Tibial nerve (tissue), 4 donors: ENCODE measurements around the gene H2BK1. TPM values are rescaled to one million over a fixed set of nuclear protein-coding genes. Genes with fewer than 3 reads are reported as not detected.
A peak's percentile ranks its signal among the peaks of the same experiment; 100 is the strongest.

ENCODE experiments used
- DNase-seq, 2 donors: peaks; one replicate each; pipeline ENCODE4 v3.0.0-alpha.2; 2019; ENCODE audit warnings: low spot score in 2 of 2
- H3K27ac ChIP-seq, 4 donors: fragments of 200-600 bp; sonication (generic) in 3 of 4; one replicate each; pipeline ENCODE4 v1.5.1; 2017 to 2019; ENCODE audit warnings: mild to moderate bottlenecking in 1 of 4
- H3K27me3 ChIP-seq, 2 donors: fragments of 200-600 bp; sonication (generic) in 1 of 2; one replicate each; pipeline versions ENCODE4 v1.5.1 to v1.6.0; 2017 to 2019
- H3K36me3 ChIP-seq, 3 donors: fragments of 200-600 bp; sonication (generic); one replicate each; pipeline ENCODE4 v1.5.1; 2018 to 2019
- H3K4me1 ChIP-seq, 4 donors: fragments of 200-600 bp; sonication (generic) in 3 of 4; one replicate each; pipeline ENCODE4 v1.5.1; 2017 to 2019
- H3K4me3 ChIP-seq, 4 donors: fragments of 200-600 bp; sonication (generic) in 3 of 4; one replicate each; pipeline ENCODE4 v1.5.1; 2017 to 2019; ENCODE audit warnings: mild to moderate bottlenecking in 1 of 4, moderate library complexity in 1 of 4
- H3K9me3 ChIP-seq, 4 donors: fragments of 200-600 bp; sonication (generic) in 3 of 4; one replicate each; pipeline ENCODE4 v1.5.1; 2017 to 2019
- EP300 ChIP-seq, 2 donors: sonication (generic); formaldehyde crosslinking; IDR thresholded peaks; one replicate each; pipeline ENCODE4 v1.6.1; 2017; ENCODE audit warnings: antibody characterized with exemption in 2 of 2, mild to moderate bottlenecking in 1 of 2
- POLR2A ChIP-seq, 2 donors: fragments of 450-650 bp; IDR thresholded peaks; one replicate each; pipeline ENCODE4 v1.6.1; 2017; ENCODE audit warnings: antibody characterized with exemption in 2 of 2, mild to moderate bottlenecking in 2 of 2, moderate library complexity in 2 of 2
- WGBS, 2 donors: methylation state at CpG; one replicate each; pipeline ENCODE4 v1.1.5; 2018; 5-methylcytosine and 5-hydroxymethylcytosine counted together
- total RNA-seq, 4 donors: library from RNA; depleted of rRNA; stranded (reverse); fragments of >200 nt; gene quantifications; one replicate each; pipeline ENCODE4 v1.1.0, GENCODE V29; 2016
- TF ChIP-seq, protein P1 (sequence below), 5 experiments: fragments of 200-600 bp in 3 of 5; fragments of 450-650 bp in 2 of 5; sonication (generic) in 3 of 5; IDR thresholded peaks; one replicate each; pipeline ENCODE4 v1.5.1; 2016 to 2019; ENCODE audit warnings: antibody characterized with exemption in 5 of 5, mild to moderate bottlenecking in 3 of 5, moderate library complexity in 2 of 5

The H2BK1 gene
- total RNA-seq, 4 donors from 2014 or later = not detected

GRCh38 chr7:151231080-151231479, 20.8 kb upstream of the H2BK1 start:
- 70 to 78% methylated on average over 1 of the region's 1 CpG for WGBS, 2 donors

GRCh38 chr7:151229249-151229648, 19.0 kb upstream of the H2BK1 start:
- H3K27ac ChIP-seq = no peak overlapping the region
- no peak for TF ChIP-seq EP300 (IDR thresholded peaks at IDR 0.05)
- no peak for TF ChIP-seq POLR2A (IDR thresholded peaks at IDR 0.05)
- TF ChIP-seq, protein P1, sequence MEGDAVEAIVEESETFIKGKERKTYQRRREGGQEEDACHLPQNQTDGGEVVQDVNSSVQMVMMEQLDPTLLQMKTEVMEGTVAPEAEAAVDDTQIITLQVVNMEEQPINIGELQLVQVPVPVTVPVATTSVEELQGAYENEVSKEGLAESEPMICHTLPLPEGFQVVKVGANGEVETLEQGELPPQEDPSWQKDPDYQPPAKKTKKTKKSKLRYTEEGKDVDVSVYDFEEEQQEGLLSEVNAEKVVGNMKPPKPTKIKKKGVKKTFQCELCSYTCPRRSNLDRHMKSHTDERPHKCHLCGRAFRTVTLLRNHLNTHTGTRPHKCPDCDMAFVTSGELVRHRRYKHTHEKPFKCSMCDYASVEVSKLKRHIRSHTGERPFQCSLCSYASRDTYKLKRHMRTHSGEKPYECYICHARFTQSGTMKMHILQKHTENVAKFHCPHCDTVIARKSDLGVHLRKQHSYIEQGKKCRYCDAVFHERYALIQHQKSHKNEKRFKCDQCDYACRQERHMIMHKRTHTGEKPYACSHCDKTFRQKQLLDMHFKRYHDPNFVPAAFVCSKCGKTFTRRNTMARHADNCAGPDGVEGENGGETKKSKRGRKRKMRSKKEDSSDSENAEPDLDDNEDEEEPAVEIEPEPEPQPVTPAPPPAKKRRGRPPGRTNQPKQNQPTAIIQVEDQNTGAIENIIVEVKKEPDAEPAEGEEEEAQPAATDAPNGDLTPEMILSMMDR (IDR thresholded peaks at IDR 0.05) = no peak
- WGBS, 2 donors = 89 to 90% methylated on average over 10 of the region's 10 CpGs
- no peak for DNase-seq
- no peaks in the 10 kb centered on the region for H3K9me3 ChIP-seq
- no peak overlapping the region for H3K4me3 ChIP-seq
- H3K4me1 ChIP-seq = peaks cover 0 to 48% (median 32%) of the 10 kb centered on the region in 4 donors
- no peaks in the 10 kb centered on the region for H3K27me3 ChIP-seq
- peaks cover 0 to 8% (median 2%) of the 10 kb centered on the region in 3 donors for H3K36me3 ChIP-seq

More at GRCh38 chr7:151231080-151231479, 20.8 kb upstream of the H2BK1 start:
- H3K9me3 ChIP-seq = no peaks in the 10 kb centered on the region
- no peak for DNase-seq
- no peaks in the 10 kb centered on the region for H3K27me3 ChIP-seq
- H3K36me3 ChIP-seq = peaks cover 0 to 15% (median 6%) of the 10 kb centered on the region in 3 donors
- peaks cover 0 to 48% (median 23%) of the 10 kb centered on the region in 4 donors for H3K4me1 ChIP-seq
- H3K4me3 ChIP-seq = no peak overlapping the region
- TF ChIP-seq, protein P1 (IDR thresholded peaks at IDR 0.05) = no peak
- TF ChIP-seq POLR2A (IDR thresholded peaks at IDR 0.05) (no peak), EP300 (IDR thresholded peaks at IDR 0.05) (no peak)
- no peak overlapping the region for H3K27ac ChIP-seq

DNA sequence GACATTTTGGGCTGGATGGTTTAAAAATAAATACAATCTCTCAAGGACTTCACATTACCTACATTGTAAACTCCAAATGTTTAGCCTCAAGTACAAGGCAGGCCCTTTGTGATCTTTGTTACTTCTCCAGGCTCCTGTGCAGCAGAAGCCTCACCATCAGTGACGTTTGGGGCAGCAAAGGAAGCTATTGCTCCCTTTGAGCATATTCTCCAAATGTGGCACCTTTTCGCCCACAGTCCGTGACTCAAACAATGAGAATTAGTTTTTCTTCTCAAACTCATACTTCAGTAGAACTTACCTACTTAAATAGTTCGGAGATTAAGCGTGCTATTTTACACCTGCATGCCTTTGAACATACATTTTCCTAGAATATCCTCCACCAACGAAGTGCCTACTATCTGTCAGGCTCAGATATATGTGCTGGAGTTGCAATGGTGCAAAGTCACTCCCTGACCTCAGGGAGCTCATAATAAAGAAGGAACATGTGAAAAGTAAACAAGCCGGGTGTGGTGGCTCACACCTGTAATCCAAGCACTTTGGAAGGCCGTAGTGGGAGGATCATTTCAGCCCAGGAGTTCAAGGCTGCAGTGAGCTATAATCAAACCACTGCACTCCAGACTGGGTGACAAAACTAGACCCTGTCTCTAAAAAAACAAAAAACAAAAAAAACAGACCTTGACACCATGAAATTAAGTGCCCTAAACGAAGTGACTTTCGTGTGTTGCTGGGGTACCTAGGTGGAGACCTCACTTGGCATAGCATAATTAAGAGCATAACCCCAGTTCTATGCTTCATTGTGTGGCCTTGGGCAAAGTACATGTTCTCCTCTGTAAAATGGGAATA, 18.0 kb upstream of the H2BK1 start:
- Histone ChIP-seq H3K36me3 (peaks cover 0 to 18% (median 2%) of the 10 kb centered on the region in 3 donors), H3K27me3 (no peaks in the 10 kb centered on the region), H3K4me1 (peaks cover 0 to 38% (median 24%) of the 10 kb centered on the region in 4 donors), H3K27ac (peak overlapping the region in 3 of 4 donors; percentile 66 to 79 (median 75)), H3K9me3 (no peaks in the 10 kb centered on the region), H3K4me3 (peak overlapping the region; percentile 43 to 87 (median 66))
- TF ChIP-seq EP300 (IDR thresholded peaks at IDR 0.05) (no peak), POLR2A (IDR thresholded peaks at IDR 0.05) (no peak)
- TF ChIP-seq, protein P1 (IDR thresholded peaks at IDR 0.05) = no peak
- 73 to 75% methylated on average over 10 of the region's 10 CpGs for whole genome bisulfite sequencing, 2 donors
- no peak for DNase-seq

- TF ChIP-seq POLR2A (IDR thresholded peaks at IDR 0.05) (peak in 1 of 2 donors; percentile 52), EP300 (IDR thresholded peaks at IDR 0.05) (peak; percentile 80 to 89)
- TF ChIP-seq, protein P1 (IDR thresholded peaks at IDR 0.05) = peak in 1 of 5 experiments; percentile 46
- 1% methylated on average over 68 of the region's 68 CpGs for WGBS, 2 donors
Measured at GRCh38 chr7:151226875-151227782, 16.8 kb upstream of the H2BK1 start, which contains the start of gene ABCF2. Gene ABCF2, minus strand, starts transcription at chr7:151227205. Its CDS starts 747 bp downstream, at chr7:151226458.

More at GRCh38 chr7:151226875-151227782, 16.8 kb upstream of the H2BK1 start, which contains the start of gene ABCF2:
- Histone ChIP-seq H3K36me3 (peaks cover 0 to 29% (median 2%) of the 10 kb centered on the region in 3 donors), H3K4me3 (peak within 1 kb of the TSS; percentile 43 to 95 (median 84)), H3K4me1 (peaks cover 0 to 33% (median 19%) of the 10 kb centered on the region in 4 donors), H3K9me3 (no peaks in the 10 kb centered on the region), H3K27ac (peak within 1 kb of the TSS in 3 of 4 donors; percentile 66 to 83 (median 83)), H3K27me3 (no peaks in the 10 kb centered on the region)
- peak; percentile 100 for DNase-seq
